ENCODE measurements around the gene CHRM3.

- TF ChIP-seq POLR2A (IDR thresholded peaks at IDR 0.05), result no peak
- TF ChIP-seq, protein P1, sequence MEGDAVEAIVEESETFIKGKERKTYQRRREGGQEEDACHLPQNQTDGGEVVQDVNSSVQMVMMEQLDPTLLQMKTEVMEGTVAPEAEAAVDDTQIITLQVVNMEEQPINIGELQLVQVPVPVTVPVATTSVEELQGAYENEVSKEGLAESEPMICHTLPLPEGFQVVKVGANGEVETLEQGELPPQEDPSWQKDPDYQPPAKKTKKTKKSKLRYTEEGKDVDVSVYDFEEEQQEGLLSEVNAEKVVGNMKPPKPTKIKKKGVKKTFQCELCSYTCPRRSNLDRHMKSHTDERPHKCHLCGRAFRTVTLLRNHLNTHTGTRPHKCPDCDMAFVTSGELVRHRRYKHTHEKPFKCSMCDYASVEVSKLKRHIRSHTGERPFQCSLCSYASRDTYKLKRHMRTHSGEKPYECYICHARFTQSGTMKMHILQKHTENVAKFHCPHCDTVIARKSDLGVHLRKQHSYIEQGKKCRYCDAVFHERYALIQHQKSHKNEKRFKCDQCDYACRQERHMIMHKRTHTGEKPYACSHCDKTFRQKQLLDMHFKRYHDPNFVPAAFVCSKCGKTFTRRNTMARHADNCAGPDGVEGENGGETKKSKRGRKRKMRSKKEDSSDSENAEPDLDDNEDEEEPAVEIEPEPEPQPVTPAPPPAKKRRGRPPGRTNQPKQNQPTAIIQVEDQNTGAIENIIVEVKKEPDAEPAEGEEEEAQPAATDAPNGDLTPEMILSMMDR (IDR thresholded peaks at IDR 0.05), result no peak
These were observed 41.3 kb downstream of the CHRM3 start for GRCh38 chr1:239427712-239428111.

Measured in esophagus squamous epithelium (tissue), 4 donors.